Suprapubic skin (tissue), 4 donors: Measurements from ENCODE around the gene AAMP. TPM values are rescaled to one million over a fixed set of nuclear protein-coding genes. Genes with fewer than 3 reads are reported as not detected.
A peak's percentile ranks its signal among the peaks of the same experiment; 100 is the strongest.

ENCODE experiments used
- DNase-seq, 2 donors: peaks; one replicate each; pipeline ENCODE4 v3.0.0-alpha.2; 2019; ENCODE audit warnings: low spot score in 2 of 2
- H3K27ac ChIP-seq: fragments of 200-600 bp; sonication (generic); one replicate; pipeline ENCODE4 v1.5.1; 2019
- H3K27me3 ChIP-seq: fragments of 200-600 bp; sonication (generic); one replicate; pipeline ENCODE4 v1.5.1; 2019
- H3K36me3 ChIP-seq: fragments of 200-600 bp; sonication (generic); one replicate; pipeline ENCODE4 v1.5.1; 2019
- H3K4me1 ChIP-seq: fragments of 200-600 bp; sonication (generic); one replicate; pipeline ENCODE4 v1.5.1; 2019
- H3K4me3 ChIP-seq: fragments of 200-600 bp; sonication (generic); one replicate; pipeline ENCODE4 v1.5.1; 2019; ENCODE audit warnings: mild to moderate bottlenecking
- H3K9me3 ChIP-seq: fragments of 200-600 bp; sonication (generic); one replicate; pipeline ENCODE4 v1.5.1; 2019
- EP300 ChIP-seq: sonication (generic); formaldehyde crosslinking; IDR thresholded peaks from one replicate; pipeline ENCODE4 v1.6.1; 2017; ENCODE audit warnings: antibody characterized with exemption
- POLR2A ChIP-seq, 2 donors: fragments of 450-650 bp; IDR thresholded peaks; one replicate each; pipeline ENCODE4 v1.6.1; 2017; ENCODE audit warnings: antibody characterized with exemption in 2 of 2, mild to moderate bottlenecking in 2 of 2, moderate library complexity in 2 of 2
- POLR2AphosphoS5 ChIP-seq, 3 donors: sonication (generic); formaldehyde crosslinking; IDR thresholded peaks; one replicate each; pipeline ENCODE4 v1.6.1; 2017; ENCODE audit warnings: antibody characterized with exemption in 3 of 3
- WGBS: methylation state at CpG from one replicate; pipeline ENCODE4 v1.1.5; 2018; 5-methylcytosine and 5-hydroxymethylcytosine counted together
- total RNA-seq, 4 donors: library from RNA; depleted of rRNA; stranded (reverse); fragments of >200 nt; gene quantifications; one replicate each; pipeline ENCODE4 v1.1.0, GENCODE V29; 2016
- TF ChIP-seq, protein P1 (sequence below), 2 donors: fragments of 200-600 bp in 1 of 2; fragments of 450-650 bp in 1 of 2; sonication (generic) in 1 of 2; IDR thresholded peaks; one replicate each; pipeline ENCODE4 v1.5.1; 2016 to 2019; ENCODE audit warnings: antibody characterized with exemption in 2 of 2, mild to moderate bottlenecking in 1 of 2, moderate library complexity in 1 of 2

AAMP gene
- total RNA-seq, 4 donors from 2014 or later, result 103 to 154 (median 144) TPM

DNA sequence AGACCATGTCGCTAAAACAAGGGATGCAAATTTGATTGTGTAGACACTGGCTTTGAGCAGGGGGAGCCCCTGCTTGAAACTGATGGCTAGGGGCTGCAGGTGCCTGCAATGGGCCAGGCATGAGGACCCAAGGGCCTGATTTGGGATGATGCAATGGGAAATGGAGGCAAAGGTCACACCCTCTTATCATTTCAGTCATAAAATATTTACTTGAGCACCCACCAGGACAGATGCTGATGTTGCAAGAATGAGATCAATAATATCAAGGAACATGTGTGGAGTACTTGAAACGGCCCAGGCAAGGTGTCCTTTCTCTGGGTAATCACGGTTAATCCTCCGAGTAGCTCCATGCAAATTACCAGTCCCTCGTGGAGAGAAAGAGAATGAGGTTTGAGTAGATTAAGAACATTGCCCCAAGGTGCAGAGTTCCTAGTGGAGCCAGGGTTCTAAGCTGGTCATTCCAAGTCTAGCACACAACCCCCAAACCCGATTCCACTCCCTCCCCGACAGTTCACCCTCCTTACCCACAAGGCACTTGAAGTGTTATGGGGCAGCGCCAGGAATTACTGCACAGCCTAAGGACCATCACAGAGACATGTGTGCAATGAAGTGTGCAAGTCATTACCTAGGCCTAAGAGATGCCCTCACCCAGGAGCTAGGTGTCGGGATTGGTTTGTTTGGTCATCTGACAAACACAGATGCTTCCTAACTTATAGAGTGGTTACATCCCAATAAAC lies 36.4 kb upstream of the AAMP start:
- H3K27me3 ChIP-seq, result no peaks in the 10 kb centered on the region
- DNase-seq, result no peak

DNA sequence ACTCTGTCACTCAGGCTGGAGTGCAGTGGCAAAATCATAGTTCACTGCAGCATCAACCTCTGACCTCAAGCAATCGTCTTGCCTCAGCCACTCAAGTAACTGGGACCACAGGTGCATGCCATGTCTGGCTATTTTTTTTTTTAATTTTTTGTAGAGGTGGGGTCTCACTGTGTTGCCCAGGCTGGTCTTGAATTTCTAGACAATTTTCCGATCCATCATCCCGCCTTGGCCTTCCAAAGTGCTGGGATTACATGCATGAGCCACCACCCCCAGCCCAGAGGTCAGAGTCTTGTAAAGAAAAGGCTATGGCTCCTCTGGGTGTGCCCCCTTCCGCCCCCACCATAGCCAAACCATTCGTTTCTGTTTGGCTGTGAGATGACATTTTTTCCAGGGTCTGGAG lies 35.4 kb upstream of the AAMP start:
- 76% methylated on average over 5 of the region's 5 CpGs for WGBS
- H3K27me3 ChIP-seq, result no peaks in the 10 kb centered on the region
- H3K4me1 ChIP-seq, result peaks cover 6% of the 10 kb centered on the region
- no peak overlapping the region for H3K4me3 ChIP-seq
- H3K36me3 ChIP-seq, result no peaks in the 10 kb centered on the region
- H3K9me3 ChIP-seq, result no peaks in the 10 kb centered on the region
- TF ChIP-seq POLR2A (IDR thresholded peaks at IDR 0.05) (no peak), EP300 (no peak), POLR2AphosphoS5 (IDR thresholded peaks at IDR 0.05) (no peak)
- TF ChIP-seq, protein P1, sequence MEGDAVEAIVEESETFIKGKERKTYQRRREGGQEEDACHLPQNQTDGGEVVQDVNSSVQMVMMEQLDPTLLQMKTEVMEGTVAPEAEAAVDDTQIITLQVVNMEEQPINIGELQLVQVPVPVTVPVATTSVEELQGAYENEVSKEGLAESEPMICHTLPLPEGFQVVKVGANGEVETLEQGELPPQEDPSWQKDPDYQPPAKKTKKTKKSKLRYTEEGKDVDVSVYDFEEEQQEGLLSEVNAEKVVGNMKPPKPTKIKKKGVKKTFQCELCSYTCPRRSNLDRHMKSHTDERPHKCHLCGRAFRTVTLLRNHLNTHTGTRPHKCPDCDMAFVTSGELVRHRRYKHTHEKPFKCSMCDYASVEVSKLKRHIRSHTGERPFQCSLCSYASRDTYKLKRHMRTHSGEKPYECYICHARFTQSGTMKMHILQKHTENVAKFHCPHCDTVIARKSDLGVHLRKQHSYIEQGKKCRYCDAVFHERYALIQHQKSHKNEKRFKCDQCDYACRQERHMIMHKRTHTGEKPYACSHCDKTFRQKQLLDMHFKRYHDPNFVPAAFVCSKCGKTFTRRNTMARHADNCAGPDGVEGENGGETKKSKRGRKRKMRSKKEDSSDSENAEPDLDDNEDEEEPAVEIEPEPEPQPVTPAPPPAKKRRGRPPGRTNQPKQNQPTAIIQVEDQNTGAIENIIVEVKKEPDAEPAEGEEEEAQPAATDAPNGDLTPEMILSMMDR (IDR thresholded peaks at IDR 0.05), result no peak
- no peak overlapping the region for H3K27ac ChIP-seq
- no peak for DNase-seq

More for the DNA sequence above, 36.4 kb upstream of the AAMP start:
- peaks cover 2% of the 10 kb centered on the region for H3K4me1 ChIP-seq
- H3K36me3 ChIP-seq, result no peaks in the 10 kb centered on the region
- H3K27ac ChIP-seq, result no peak overlapping the region
- 90% methylated on average over 9 of the region's 9 CpGs for WGBS
- TF ChIP-seq EP300, result no peak
- TF ChIP-seq POLR2AphosphoS5 (IDR thresholded peaks at IDR 0.05), result no peak
- TF ChIP-seq, protein P1 (IDR thresholded peaks at IDR 0.05), result no peak
- no peak for TF ChIP-seq POLR2A (IDR thresholded peaks at IDR 0.05)
- H3K4me3 ChIP-seq, result no peak overlapping the region
- no peaks in the 10 kb centered on the region for H3K9me3 ChIP-seq

DNA sequence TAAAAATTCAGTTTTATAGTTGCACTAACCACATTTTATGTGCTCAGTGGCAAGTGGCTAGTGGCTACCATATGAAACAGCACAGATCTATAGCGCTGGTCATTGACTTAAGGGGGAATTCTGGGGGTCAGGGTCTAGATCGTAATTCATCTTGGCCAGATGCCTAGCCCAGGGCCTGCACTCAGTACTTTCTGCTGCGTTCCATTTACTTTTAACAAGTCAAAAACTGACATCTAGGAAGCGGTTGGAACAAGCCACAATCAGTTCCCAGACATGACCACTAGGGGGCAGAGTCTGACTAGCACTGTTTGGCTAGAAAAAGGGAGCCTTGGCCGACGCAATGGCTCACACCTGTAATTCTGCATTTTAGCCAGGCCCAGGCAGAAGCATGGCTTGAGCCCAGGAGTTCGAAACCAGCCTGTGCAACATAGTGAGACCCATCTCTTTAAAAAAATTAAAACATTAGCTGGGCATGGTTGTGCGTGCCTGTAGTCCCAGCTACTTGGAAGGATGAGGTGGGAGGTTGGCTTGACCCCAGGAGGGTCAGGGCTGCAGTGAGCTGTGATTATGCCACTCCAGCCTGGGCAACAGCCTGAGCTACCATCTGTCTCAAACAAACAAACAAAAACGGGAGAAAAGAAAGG lies 31.4 kb upstream of the AAMP start:
- Histone ChIP-seq H3K27me3 (no peaks in the 10 kb centered on the region), H3K4me1 (peaks cover 21% of the 10 kb centered on the region), H3K36me3 (no peaks in the 10 kb centered on the region), H3K4me3 (no peak overlapping the region), H3K27ac (no peak overlapping the region), H3K9me3 (no peaks in the 10 kb centered on the region)
- 15% methylated on average over 6 of the region's 9 CpGs for WGBS
- peak; percentile 90 to 91 for DNase-seq
- TF ChIP-seq EP300, result no peak
- TF ChIP-seq, protein P1 (IDR thresholded peaks at IDR 0.05), result peak; percentile 90 to 96
- no peak for TF ChIP-seq POLR2AphosphoS5 (IDR thresholded peaks at IDR 0.05)
- no peak for TF ChIP-seq POLR2A (IDR thresholded peaks at IDR 0.05)

DNA sequence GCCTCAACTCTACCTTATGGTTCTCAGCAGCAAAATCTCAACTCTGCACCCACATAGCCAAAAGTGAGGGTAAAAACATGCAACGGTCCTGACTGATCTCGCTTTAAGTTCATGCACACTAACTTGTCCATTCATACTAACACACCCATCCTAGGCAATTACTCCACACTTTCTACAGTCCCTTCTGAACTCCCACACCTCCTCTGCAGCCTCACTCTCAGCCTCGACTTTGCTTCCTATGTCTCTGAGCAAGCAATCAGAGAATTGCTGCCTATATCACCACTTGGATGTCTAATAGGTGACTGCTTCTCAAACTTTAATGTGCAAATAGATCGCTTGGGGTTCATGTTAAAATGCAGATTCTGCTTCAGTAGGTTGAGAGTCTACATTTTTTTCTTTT lies 30.2 kb upstream of the AAMP start:
- no peak for DNase-seq
- Histone ChIP-seq H3K4me1 (peaks cover 31% of the 10 kb centered on the region), H3K36me3 (no peaks in the 10 kb centered on the region), H3K4me3 (no peak overlapping the region), H3K27me3 (no peaks in the 10 kb centered on the region), H3K27ac (no peak overlapping the region), H3K9me3 (no peaks in the 10 kb centered on the region)
- WGBS, result 77% methylated on average over 4 of the region's 4 CpGs
- no peak for TF ChIP-seq EP300
- TF ChIP-seq POLR2A (IDR thresholded peaks at IDR 0.05), result no peak
- no peak for TF ChIP-seq POLR2AphosphoS5 (IDR thresholded peaks at IDR 0.05)
- TF ChIP-seq, protein P1 (IDR thresholded peaks at IDR 0.05), result no peak

DNA sequence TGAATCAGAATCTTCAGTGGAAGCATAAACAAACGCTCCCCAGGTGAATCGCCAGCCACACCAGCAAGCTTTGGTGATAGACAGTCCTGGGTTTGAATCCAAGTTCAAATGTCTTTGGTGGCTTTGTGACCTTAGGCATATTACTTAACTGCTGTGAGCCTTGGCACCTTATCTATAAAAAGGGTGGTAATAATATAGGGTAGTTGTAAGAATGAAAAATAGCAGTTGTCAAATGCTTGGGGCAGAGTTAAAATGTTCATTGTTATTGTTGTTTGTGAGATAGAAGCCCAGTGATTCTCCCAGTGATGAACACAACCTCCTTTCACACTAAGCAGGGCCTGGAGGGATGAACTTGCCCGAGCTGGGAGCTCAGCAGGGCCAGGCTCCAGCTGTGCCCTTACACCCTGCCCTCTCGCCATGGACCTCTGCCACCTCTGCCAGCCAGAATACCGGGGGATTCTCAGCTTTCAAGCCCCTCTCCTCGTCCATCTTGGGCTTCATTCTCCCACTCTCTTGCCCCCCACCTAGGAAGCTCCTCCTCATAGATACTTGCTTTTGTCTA lies 28.5 kb upstream of the AAMP start:
- H3K4me1 ChIP-seq, result peaks cover 47% of the 10 kb centered on the region
- no peak overlapping the region for H3K4me3 ChIP-seq
- 43% methylated on average over 6 of the region's 6 CpGs for WGBS
- peak overlapping the region; percentile 57 for H3K27ac ChIP-seq
- H3K27me3 ChIP-seq, result no peaks in the 10 kb centered on the region
- no peak for DNase-seq
- H3K36me3 ChIP-seq, result no peaks in the 10 kb centered on the region
- TF ChIP-seq POLR2AphosphoS5 (IDR thresholded peaks at IDR 0.05), result no peak
- TF ChIP-seq EP300, result no peak
- TF ChIP-seq, protein P1 (IDR thresholded peaks at IDR 0.05), result no peak
- TF ChIP-seq POLR2A (IDR thresholded peaks at IDR 0.05), result no peak
- no peaks in the 10 kb centered on the region for H3K9me3 ChIP-seq
